GM12878 (cell line): ENCODE results near the gene ACP3. TPM values are rescaled to one million over a fixed set of nuclear protein-coding genes. Genes with fewer than 3 reads are reported as not detected.

ENCODE experiments used
- ATAC-seq: fragments of 200-7000 bp; cut with Tn5 transposase; 3 replicates; pipeline ENCODE4 v1.9.1; 2020; ENCODE audit warnings: mild to moderate bottlenecking, moderate library complexity
- BruUV-seq: library from RNA; stranded (reverse); fragments of 400-500 nt; replicated peaks from 2 replicates; lab custom pipeline; 2021; lab: Mats Ljungman, UMichigan
- CTCF ChIA-PET: fragments of 300-600 bp; sonication (Branson Sonifier 250); formaldehyde crosslinking; extraction: SDS; loops from one replicate; lab custom pipeline; 2021; ENCODE audit warnings: inconsistent platforms; lab: Yijun Ruan, JAX
- POLR2A ChIA-PET: fragments of 350-600 bp; formaldehyde crosslinking; extraction: SDS; loops from one replicate; lab custom pipeline; 2021; ENCODE audit warnings: inconsistent platforms; lab: Charles Lee
- RAD21 ChIA-PET: fragments of 300-600 bp; sonication (Branson Sonifier 250); formaldehyde crosslinking; loops from one replicate; lab custom pipeline; 2023; ENCODE audit warnings: antibody characterized with exemption; ENCODE audit not compliant: unreplicated experiment; lab: Charles Lee
- SMC1A ChIA-PET: fragments of 300-600 bp; sonication (Branson Sonifier 250); formaldehyde crosslinking; loops from one replicate; lab custom pipeline; 2023; ENCODE audit not compliant: unreplicated experiment, uncharacterized antibody; lab: Charles Lee
- DNase-seq: peaks from one replicate; pipeline ENCODE4 v3.0.0-alpha.2; 2011; ENCODE audit warnings: low read depth, low spot score
- FAIRE-seq: peaks from 3 replicates; lab custom pipeline; 2011; peaks lifted over from hg19 to GRCh38; lab: Jason Lieb, UNC
- H2AFZ ChIP-seq: 2 replicates; pipeline ENCODE4 v1.6.0; 2011; ENCODE audit warnings: low read depth, low read length, control low read depth; ENCODE audit not compliant: control insufficient read depth
- H3K27ac ChIP-seq: 2 replicates; pipeline ENCODE4 v1.5.1; 2011; ENCODE audit warnings: control low read depth; ENCODE audit not compliant: control insufficient read depth, insufficient read depth
- H3K27me3 ChIP-seq, 2 experiments: replicated peaks in 1 of 2; 2 replicates each; pipeline versions ENCODE4 v1.6.0 to v1.6.1; 2011; ENCODE audit warnings: low read length in 1 of 2; ENCODE audit not compliant: control insufficient read depth in 2 of 2, insufficient read depth in 2 of 2
- H3K36me3 ChIP-seq, 2 experiments: 2 replicates each; pipeline ENCODE4 v1.5.1; 2011; ENCODE audit warnings: low read length in 1 of 2; ENCODE audit not compliant: control insufficient read depth in 2 of 2, insufficient read depth in 2 of 2
- H3K4me1 ChIP-seq: 2 replicates; pipeline ENCODE4 v1.6.1; 2011; ENCODE audit warnings: mild to moderate bottlenecking, low read length, moderate library complexity, mixed read lengths; ENCODE audit not compliant: control insufficient read depth, insufficient read depth
- H3K4me2 ChIP-seq: 2 replicates; pipeline ENCODE4 v1.6.0; 2011; ENCODE audit warnings: control low read depth; ENCODE audit not compliant: control insufficient read depth, insufficient read depth
- H3K4me3 ChIP-seq: fragments of 200-600 bp; sonication (generic); 2 replicates; pipeline ENCODE4 v1.5.1; 2016
- H3K79me2 ChIP-seq: 2 replicates; pipeline ENCODE4 v1.6.0; 2011; ENCODE audit warnings: low read length; ENCODE audit not compliant: control insufficient read depth, insufficient read depth
- H3K9ac ChIP-seq: 2 replicates; pipeline ENCODE4 v1.8.0; 2011; ENCODE audit warnings: low read length, control low read depth, mixed read lengths; ENCODE audit not compliant: control insufficient read depth, insufficient read depth
- H3K9me3 ChIP-seq: replicated peaks from 3 replicates; pipeline ENCODE4 v1.5.1; 2011; ENCODE audit warnings: mild to moderate bottlenecking, low read length; ENCODE audit not compliant: control insufficient read depth, insufficient read depth
- H4K20me1 ChIP-seq: 2 replicates; pipeline ENCODE4 v1.6.0; 2011; ENCODE audit not compliant: control insufficient read depth, insufficient read depth
- CTCF ChIP-seq, 3 experiments: IDR thresholded peaks in 2 of 3; conservative IDR thresholded peaks in 1 of 3; 2 replicates each; pipeline ENCODE4 v1.5.1; 2011; ENCODE audit warnings: low read depth in 3 of 3, low read length in 3 of 3, mild to moderate bottlenecking in 3 of 3, control low read depth in 2 of 3, moderate library complexity in 2 of 3, inconsistent platforms in 1 of 3, mixed read lengths in 1 of 3; ENCODE audit not compliant: control insufficient read depth in 2 of 3, insufficient read depth in 1 of 3; ENCODE audit errors: extremely low read depth in 1 of 3
- MEF2A ChIP-seq: IDR thresholded peaks from 2 replicates; pipeline ENCODE4 v1.6.1; 2011; ENCODE audit warnings: low read depth, mild to moderate bottlenecking, low read length, moderate library complexity; ENCODE audit not compliant: insufficient read depth
- SREBF2 ChIP-seq: IDR thresholded peaks from 2 replicates; pipeline ENCODE4 v1.6.1; 2012; ENCODE audit warnings: mild to moderate bottlenecking, low read length
- WGBS: methylation state at CpG from one replicate; pipeline ENCODE4 v1.1.6; 2016; ENCODE audit warnings: low lambda C conversion rate; ENCODE audit not compliant: insufficient replicate concordance, insufficient coverage; ENCODE audit errors: missing lambda C conversion rate; 5-methylcytosine and 5-hydroxymethylcytosine counted together
- in situ Hi-C: fragments of 300-500 bp; cut with MboI; formaldehyde crosslinking; loops from 9 replicates; pipeline ENCODE4 v1.14.3; 2018; ENCODE audit warnings: mixed read lengths
- intact Hi-C: fragments of 100-400 bp; cut with micrococcal nuclease; formaldehyde crosslinking; loops from one replicate; pipeline ENCODE4 v1.14.2; 2022; ENCODE audit not compliant: unreplicated experiment
- polyA plus RNA-seq, 11 experiments: library from polyadenylated mRNA; depleted of rRNA in 4 of 11; unstranded in 6 of 11; stranded (reverse) in 5 of 11; fragments of >200 nt; fragmentation: Nextera tagmentation in 4 of 11; fragmentation: Illumina TruSeq in 1 of 11; extraction: Ambion mirVana in 4 of 11; extraction: Trizol in 1 of 11; gene quantifications; 1 replicate in 1 of 11; 2 replicates in 10 of 11; pipeline versions ENCODE4 v1.2.1 to v1.2.3, GENCODE V29; 2011 to 2016; ENCODE audit warnings: inconsistent platforms in 2 of 11, missing spikeins in 2 of 11, low read depth in 1 of 11
- total RNA-seq, 4 experiments: library from RNA; depleted of rRNA in 3 of 4; stranded (reverse); fragments of >200 nt in 3 of 4; fragmentation: Illumina TruSeq in 1 of 4; extraction: Trizol in 1 of 4; gene quantifications; 2 replicates each; pipeline versions ENCODE4 v1.2.1 to v1.2.3, GENCODE V29; 2013 to 2021

The ACP3 gene
- total and polyA plus RNA-seq, 10 of the 15 experiments (the other 5 are each of a cell fraction or from before 2014, with no cell fraction given), result 0.05 to 0.41 TPM; not detected in 8

GRCh38 chr3:132378846-132379245 is 61.6 kb downstream of the ACP3 start:
- POLR2A ChIA-PET, result interaction anchor here (0.7 to 1.2 kb wide), 2 partner anchors 17 to 1096 kb away, joined by 3 to 4 read pairs; no protein-coding TSS in a partner anchor
- Histone ChIP-seq H3K36me3 (no peaks in the 10 kb centered on the region), H3K27me3 (no peaks in the 10 kb centered on the region), H3K4me3 (no peak overlapping the region), H3K4me2 (no peak overlapping the region), H3K79me2 (no peaks in the 10 kb centered on the region), H3K9me3 (peaks cover 5% of the 10 kb centered on the region; the same call in 2 of the 3 replicates), H3K4me1 (peaks cover 4% of the 10 kb centered on the region; the same call in 1 of the 2 replicates), H3K9ac (no peak overlapping the region), H2AFZ (no peak overlapping the region), H4K20me1 (no peaks in the 10 kb centered on the region), H3K27ac (no peak overlapping the region; the same call in 1 of the 2 replicates)
- intact Hi-C loops, result no loop called here
- no peak for TF ChIP-seq CTCF (IDR thresholded peaks at IDR 0.05 in 2 of 3, conservative IDR thresholded peaks at IDR 0.05 in 1 of 3; ENCODE audit: control insufficient read depth in 2 of 3, extremely low read depth in 1 of 3, insufficient read depth in 1 of 3, low read depth in 3 of 3, low read length in 3 of 3)
- RAD21 ChIA-PET, result no interaction called here
- ATAC-seq (no peak; the same call in 2 of the 3 replicates), DNase-seq (no peak), FAIRE-seq (no peak)
- in situ Hi-C loops, result no loop called here
- CTCF ChIA-PET, result no interaction called here
- SMC1A ChIA-PET, result no interaction called here
- 0% methylated on average over 2 of the region's 2 CpGs for WGBS
- BruUV-seq, result no TSS peak

GRCh38 chr3:132380920-132381319 is 63.7 kb downstream of the ACP3 start:
- intact Hi-C loops (no loop called here), in situ Hi-C loops (no loop called here)
- H3K4me2 ChIP-seq, result peak overlapping the region; percentile 22; the same call in 1 of the 2 replicates
- H3K27ac ChIP-seq, result no peak overlapping the region
- no peak overlapping the region for H3K4me3 ChIP-seq
- H2AFZ ChIP-seq, result no peak overlapping the region
- SMC1A ChIA-PET, result interaction anchor here (0.8 kb wide), 1 partner anchor 17 kb away, joined by 3 read pairs; no protein-coding TSS in a partner anchor
- no peaks in the 10 kb centered on the region for H4K20me1 ChIP-seq
- no peak for DNase-seq
- no TSS peak for BruUV-seq
- H3K9me3 ChIP-seq, result peaks cover 5% of the 10 kb centered on the region; the same call in 2 of the 3 replicates
- FAIRE-seq, result no peak
- no peak for ATAC-seq
- no peaks in the 10 kb centered on the region for H3K36me3 ChIP-seq
- CTCF ChIA-PET, result interaction anchor here (1.0 kb wide), 1 partner anchor 12 kb away, joined by 3 read pairs; no protein-coding TSS in a partner anchor
- no peaks in the 10 kb centered on the region for H3K79me2 ChIP-seq
- no peaks in the 10 kb centered on the region for H3K27me3 ChIP-seq
- H3K4me1 ChIP-seq, result peaks cover 4% of the 10 kb centered on the region; the same call in 1 of the 2 replicates
- RAD21 ChIA-PET, result no interaction called here
- WGBS, result 0% methylated on average over 1 of the region's 1 CpG
- TF ChIP-seq MEF2A, result 0 out of 2 replicates have a peak, but pooled peaks have one; percentile 24
- TF ChIP-seq SREBF2, result no peak
- H3K9ac ChIP-seq, result no peak overlapping the region
- POLR2A ChIA-PET, result no interaction called here
